ENCODE data around the gene GREB1. TPM values are rescaled to one million over a fixed set of nuclear protein-coding genes. Genes with fewer than 3 reads are reported as not detected.

The GREB1 gene
- polyA plus RNA-seq, 1 donor from 2014 or later: 17.2 TPM

GRCh38 chr2:11513319-11513718, 20.5 kb upstream of the GREB1 start:
- Histone ChIP-seq H3K27me3 (ENCODE audit: insufficient read depth, low read depth, low read length) (no peaks in the 10 kb centered on the region), H3K9me2 (ENCODE audit: insufficient read depth, low read length) (no peaks in the 10 kb centered on the region), H3K79me2 (replicated peaks; ENCODE audit: insufficient read depth, low read length) (no peaks in the 10 kb centered on the region), H3K27ac (ENCODE audit: low read length) (no peak overlapping the region), H3K36me3 (ENCODE audit: insufficient read depth, low read length) (no peaks in the 10 kb centered on the region), H3K9ac (ENCODE audit: low read length) (no peak overlapping the region), H2AFZ (ENCODE audit: low read depth, low read length) (no peak overlapping the region), H4K20me1 (ENCODE audit: insufficient read depth) (no peaks in the 10 kb centered on the region), H3K9me3 (ENCODE audit: low read length) (no peaks in the 10 kb centered on the region), H3K4me2 (ENCODE audit: low read length) (no peak overlapping the region), H3F3A (ENCODE audit: insufficient read depth, low read length, poor library complexity, severe bottlenecking) (no peaks in the 10 kb centered on the region), H3K4me3 (ENCODE audit: low read length) (no peak overlapping the region)
- TF ChIP-seq TAF1 (IDR thresholded peaks at IDR 0.05; ENCODE audit: low read depth): no peak
- TF ChIP-seq CTCF (IDR thresholded peaks at IDR 0.05; ENCODE audit: poor library complexity, severe bottlenecking): no peak
- no peak for TF ChIP-seq REST (IDR thresholded peaks at IDR 0.05; ENCODE audit: borderline replicate concordance)
- no peak for TF ChIP-seq MXI1 (conservative IDR thresholded peaks at IDR 0.05; ENCODE audit: poor library complexity, severe bottlenecking)
- TF ChIP-seq POLR2AphosphoS5 (IDR thresholded peaks at IDR 0.05): no peak
- no peak for TF ChIP-seq EP300 (conservative IDR thresholded peaks at IDR 0.05; ENCODE audit: poor library complexity, severe bottlenecking)

DNA sequence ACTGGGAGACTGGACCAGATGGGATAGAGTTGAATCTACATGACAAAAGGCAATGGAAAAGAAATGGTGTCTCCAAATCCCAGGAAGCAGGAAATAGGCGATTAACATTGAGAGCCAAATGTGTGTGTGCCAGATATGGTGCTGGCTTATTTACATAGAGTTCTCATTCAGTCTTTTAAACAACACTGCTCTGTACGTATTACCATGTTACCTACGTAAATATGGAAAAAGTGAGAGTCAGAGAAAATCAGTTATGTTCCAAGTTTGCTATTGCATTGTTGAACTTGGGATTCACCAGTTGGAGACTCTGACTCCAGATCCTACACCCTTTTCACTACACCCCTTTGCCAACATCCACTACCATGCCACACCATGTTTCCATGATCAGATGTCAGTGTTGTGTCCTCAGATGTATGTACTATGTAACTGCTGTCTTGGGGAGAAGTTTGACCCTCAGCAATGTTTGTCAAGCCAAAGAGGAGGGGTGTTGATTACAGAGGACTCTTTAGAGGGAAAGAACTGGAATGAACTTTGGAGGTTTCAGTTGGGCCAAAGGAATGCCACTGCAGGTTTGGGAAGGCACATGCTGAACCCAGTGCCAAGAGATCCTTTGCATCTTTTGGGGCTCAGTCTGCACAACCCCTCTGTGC, 19.6 kb upstream of the GREB1 start:
- no peak overlapping the region for H3K27ac ChIP-seq (ENCODE audit: low read length)
- H3K79me2 ChIP-seq (replicated peaks; ENCODE audit: insufficient read depth, low read length): no peaks in the 10 kb centered on the region
- H4K20me1 ChIP-seq (ENCODE audit: insufficient read depth): no peaks in the 10 kb centered on the region
- no peak for TF ChIP-seq POLR2AphosphoS5 (IDR thresholded peaks at IDR 0.05)
- TF ChIP-seq REST (IDR thresholded peaks at IDR 0.05; ENCODE audit: borderline replicate concordance): no peak
- no peak for TF ChIP-seq EZH2 (IDR thresholded peaks at IDR 0.05; ENCODE audit: borderline replicate concordance, insufficient read depth, low read length, poor library complexity, severe bottlenecking)
- TF ChIP-seq CTCF (IDR thresholded peaks at IDR 0.05; ENCODE audit: poor library complexity, severe bottlenecking): no peak
- TF ChIP-seq MXI1 (conservative IDR thresholded peaks at IDR 0.05; ENCODE audit: poor library complexity, severe bottlenecking): no peak
- no peak for TF ChIP-seq SMC3 (conservative IDR thresholded peaks at IDR 0.05; ENCODE audit: poor library complexity)
- TF ChIP-seq TAF1 (IDR thresholded peaks at IDR 0.05; ENCODE audit: low read depth): no peak
- TF ChIP-seq EP300 (conservative IDR thresholded peaks at IDR 0.05; ENCODE audit: poor library complexity, severe bottlenecking): no peak
- no peak for TF ChIP-seq RAD21 (conservative IDR thresholded peaks at IDR 0.05)
- H3K4me3 ChIP-seq (ENCODE audit: low read length): no peak overlapping the region
- H3K9me2 ChIP-seq (ENCODE audit: insufficient read depth, low read length): no peaks in the 10 kb centered on the region
- H3K27me3 ChIP-seq (ENCODE audit: insufficient read depth, low read depth, low read length): no peaks in the 10 kb centered on the region
- H3K9me3 ChIP-seq (ENCODE audit: low read length): no peaks in the 10 kb centered on the region
- no peak overlapping the region for H3K9ac ChIP-seq (ENCODE audit: low read length)
- H3K36me3 ChIP-seq (ENCODE audit: insufficient read depth, low read length): no peaks in the 10 kb centered on the region
- H3K4me2 ChIP-seq (ENCODE audit: low read length): no peak overlapping the region
- no peak overlapping the region for H2AFZ ChIP-seq (ENCODE audit: low read depth, low read length)
- no peaks in the 10 kb centered on the region for H3F3A ChIP-seq (ENCODE audit: insufficient read depth, low read length, poor library complexity, severe bottlenecking)

Measured in neural cell (in vitro differentiated cells).